Right cardiac atrium (tissue), 5 donors: ENCODE results near the gene KRTAP10-7. TPM values are rescaled to one million over a fixed set of nuclear protein-coding genes. Genes with fewer than 3 reads are reported as not detected.
"Not testable (repeated sequence)": the region's sequence is repeated elsewhere in the genome, so short reads cannot be mapped to it uniquely, and the experiment has no call there.

Source experiments
- ATAC-seq, 2 donors: fragments of 200-7000 bp; cut with Tn5 transposase; one replicate each; pipeline versions ENCODE4 v1.8.0 to v1.9.1; 2020; ENCODE audit warnings: moderate library complexity in 2 of 2, mild to moderate bottlenecking in 1 of 2
- DNase-seq, 3 donors: peaks; one replicate each; pipeline ENCODE4 v3.0.0-alpha.2; 2020
- H3K27ac ChIP-seq: one replicate; pipeline ENCODE4 v1.5.1; 2013; ENCODE audit warnings: mild to moderate bottlenecking, low read length, control low read depth, moderate library complexity
- H3K27me3 ChIP-seq: one replicate; pipeline ENCODE4 v1.6.1; 2013; ENCODE audit not compliant: control insufficient read depth, insufficient read depth
- H3K4me1 ChIP-seq: one replicate; pipeline ENCODE4 v1.6.1; 2013; ENCODE audit warnings: low read length; ENCODE audit not compliant: control insufficient read depth, insufficient read depth
- H3K4me3 ChIP-seq: one replicate; pipeline ENCODE4 v1.5.1; 2013; ENCODE audit warnings: low read length, control low read depth
- H3K9me3 ChIP-seq: one replicate; pipeline ENCODE4 v1.6.1; 2013; ENCODE audit warnings: low read length; ENCODE audit not compliant: control insufficient read depth
- WGBS: extraction: QIAGEN DNeasy Blood & Tissue Kit; methylation state at CpG from one replicate; pipeline ENCODE4 v1.1.7; 2013; 5-methylcytosine and 5-hydroxymethylcytosine counted together
- intact Hi-C, 4 donors: fragments of 100-400 bp; cut with DNase I; formaldehyde crosslinking; loops; one replicate each; pipeline versions ENCODE4 v1.11.0 to v1.14.0; 2022 to 2023
- long read RNA-seq, 4 donors: library from polyadenylated mRNA; unstranded; transcript quantifications; one replicate each; pipeline ENCODE4 v2.0.0, GENCODE V29; 2020 to 2021
- polyA plus RNA-seq: library from polyadenylated mRNA; stranded (reverse); fragments of 200-250 nt; gene quantifications from one replicate; pipeline ENCODE4 v1.2.3, GENCODE V29; 2013
- total RNA-seq, 4 donors: library from RNA; stranded (reverse); fragmentation: NEBNext Ultra II Directional; extraction: Animal tissue kit (Norgen Biotek cat#: 25700); gene quantifications; one replicate each; pipeline ENCODE4 v1.2.1, GENCODE V29; 2021
- donor health status: healthy with polysubstance abuse.
- donor health status: DM: no; HTN: yes; CAD: no.
- donor health status: DM: no; HTN: no; CAD: no.
- donor health status: DM: no; HTN: yes; CAD: no; lungs with severe emphysema.
- donor health status: DM: yes; HTN: yes; CAD: no.

The KRTAP10-7 gene
- total RNA-seq = not detected
- not detected for polyA plus RNA-seq
- long read RNA-seq, donor 1 = 0 reads
- long read RNA-seq, donor 2 = 0 reads
- long read RNA-seq, donor 3 = 0 reads
- long read RNA-seq, donor 4 = 0 reads

GRCh38 chr21:44600118-44600978 lies at the start of gene KRTAP10-7:
Gene KRTAP10-7, plus strand, starts transcription at chr21:44600597. Its CDS starts 25 bp downstream, at chr21:44600622.
- not testable (repeated sequence) for H3K27me3 ChIP-seq, ATAC-seq
- 69% methylated on average over 23 of the region's 23 CpGs for WGBS

DNA sequence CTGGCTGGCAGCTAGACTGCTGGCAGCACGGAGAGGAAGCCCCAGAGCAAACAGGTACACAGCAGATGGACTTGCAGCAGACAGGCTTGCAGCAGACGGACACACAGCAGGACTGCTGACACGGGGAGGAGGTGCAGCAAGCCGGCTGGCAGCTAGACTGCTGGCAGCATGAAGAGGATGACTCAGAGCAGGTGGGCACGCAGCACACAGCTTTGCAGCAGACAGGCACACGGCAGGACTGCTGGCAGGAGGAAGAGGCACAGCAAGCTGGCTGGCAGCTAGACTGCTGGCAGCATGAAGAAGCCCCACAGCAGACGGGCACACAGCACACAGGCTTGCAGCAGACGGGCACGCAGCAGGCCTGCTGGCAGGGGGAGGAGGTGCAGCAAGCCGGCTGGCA lies 49.6 kb upstream of the KRTAP10-7 start:
- no peaks in the 10 kb centered on the region for H3K9me3 ChIP-seq
- intact Hi-C loops = no loop called here
- no peak overlapping the region for H3K4me3 ChIP-seq
- 78% methylated on average over 10 of the region's 10 CpGs for WGBS
- DNase-seq (peak in 1 of 3 donors; percentile 36), ATAC-seq (no peak)
- H3K27me3 ChIP-seq = no peaks in the 10 kb centered on the region
- no peak overlapping the region for H3K27ac ChIP-seq
- H3K4me1 ChIP-seq = no peaks in the 10 kb centered on the region

More at GRCh38 chr21:44600118-44600978, at the start of gene KRTAP10-7:
- H3K4me3 ChIP-seq, H3K27ac ChIP-seq, DNase-seq, H3K4me1 ChIP-seq, intact Hi-C loops, H3K9me3 ChIP-seq: not testable (repeated sequence)

DNA sequence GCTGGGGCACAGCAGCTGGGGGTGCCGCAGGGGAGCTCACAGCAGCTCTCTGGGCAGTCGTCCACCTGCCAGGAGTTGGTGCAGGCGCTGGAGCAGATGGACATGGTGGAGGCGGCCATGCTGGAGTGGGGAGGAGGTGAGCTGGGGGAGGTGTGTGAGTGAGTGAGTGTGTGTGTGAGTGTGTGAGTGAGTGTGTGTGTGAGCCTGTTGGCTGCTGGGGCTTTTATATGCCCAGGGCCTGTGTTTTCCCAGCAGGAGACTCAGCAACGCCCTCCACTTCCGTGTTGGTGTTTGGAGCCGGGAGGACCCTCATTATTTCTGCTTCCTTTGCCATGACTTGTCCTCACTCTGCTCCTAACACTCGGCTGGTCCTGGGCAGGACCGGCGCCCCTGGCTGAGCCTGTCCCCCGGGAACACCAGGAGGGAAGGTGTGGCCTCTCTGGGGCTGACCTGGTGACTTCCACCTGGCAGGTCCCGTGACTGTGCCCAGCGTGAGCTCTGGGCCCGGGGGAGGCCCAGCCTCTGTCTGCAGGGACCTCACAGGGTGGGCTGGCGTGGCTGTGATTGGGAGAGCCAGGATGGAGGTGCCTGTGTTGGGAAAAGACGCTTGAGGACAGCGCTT lies 48.9 kb upstream of the KRTAP10-7 start, which contains the start of gene KRTAP10-2:
TSS of gene KRTAP10-2 (minus strand) at position 166 of the 622 bp plus-strand sequence. CDS start at position 119, 47 bp downstream.
- H3K4me1 ChIP-seq = no peaks in the 10 kb centered on the region
- WGBS = 50% methylated on average over 17 of the region's 17 CpGs
- H3K4me3 ChIP-seq = no peak within 1 kb of the TSS
- H3K27ac ChIP-seq = no peak within 1 kb of the TSS
- H3K27me3 ChIP-seq = no peaks in the 10 kb centered on the region
- intact Hi-C loops = no loop called here
- ATAC-seq (peak; percentile 25 to 26), DNase-seq (peak in 1 of 3 donors; percentile 46)
- H3K9me3 ChIP-seq = no peaks in the 10 kb centered on the region

- no peak overlapping the region for H3K4me3 ChIP-seq
- DNase-seq = no peak
- H3K9me3 ChIP-seq = no peaks in the 10 kb centered on the region
- H3K4me1 ChIP-seq = no peaks in the 10 kb centered on the region
- H3K27me3 ChIP-seq = no peaks in the 10 kb centered on the region
- H3K27ac ChIP-seq = no peak overlapping the region
- intact Hi-C loops = no loop called here
- no peak for ATAC-seq
- 93% methylated on average over 6 of the region's 6 CpGs for WGBS
Measured at GRCh38 chr21:44552136-44552535, 48.3 kb upstream of the KRTAP10-7 start.

GRCh38 chr21:44552681-44553080 lies 47.7 kb upstream of the KRTAP10-7 start:
- Histone ChIP-seq H3K27me3 (no peaks in the 10 kb centered on the region), H3K4me1 (no peaks in the 10 kb centered on the region), H3K27ac (no peak overlapping the region), H3K9me3 (no peaks in the 10 kb centered on the region), H3K4me3 (no peak overlapping the region)
- intact Hi-C loops = no loop called here
- WGBS = 65% methylated on average over 13 of the region's 13 CpGs
- no peak for ATAC-seq
- peak in 1 of 3 donors; percentile 47 for DNase-seq

DNA sequence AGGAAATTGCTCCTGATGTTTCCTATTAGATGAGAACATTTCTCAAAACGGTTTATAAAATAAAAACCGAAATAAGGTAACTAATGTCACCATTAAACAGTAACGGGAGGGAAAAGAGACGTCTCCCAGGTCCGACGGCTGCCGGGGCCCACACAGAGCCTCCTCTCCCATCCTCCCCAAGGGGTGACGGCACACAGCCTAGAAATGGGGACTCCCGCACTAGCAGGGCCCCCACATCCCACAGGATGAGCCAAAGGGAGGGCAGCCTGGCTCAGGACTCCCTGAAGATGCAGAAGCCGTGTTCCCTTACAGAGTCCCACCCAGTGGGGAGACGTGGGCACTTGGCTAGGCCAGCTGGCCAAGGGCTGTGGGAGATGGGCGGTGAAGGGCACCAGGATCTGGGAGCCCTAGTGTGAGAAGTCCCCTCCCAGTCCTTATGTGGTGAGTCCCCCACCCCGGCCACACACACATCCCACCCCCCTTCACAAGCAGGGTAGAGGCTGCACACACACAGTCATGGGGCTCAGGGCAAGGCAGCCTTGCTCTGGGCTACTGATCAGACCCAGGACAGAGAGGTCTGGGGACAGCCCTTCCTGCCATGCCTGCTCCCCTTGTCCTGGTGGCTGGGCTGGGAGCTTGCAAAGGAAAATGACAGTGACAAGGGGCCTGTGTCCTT lies 45.1 kb upstream of the KRTAP10-7 start:
- DNase-seq (peak in 1 of 3 donors; percentile 37), ATAC-seq (no peak)
- Histone ChIP-seq H3K4me3 (no peak overlapping the region), H3K9me3 (no peaks in the 10 kb centered on the region), H3K27ac (no peak overlapping the region), H3K27me3 (no peaks in the 10 kb centered on the region), H3K4me1 (no peaks in the 10 kb centered on the region)
- WGBS = 79% methylated on average over 13 of the region's 13 CpGs
- intact Hi-C loops = no loop called here

DNA sequence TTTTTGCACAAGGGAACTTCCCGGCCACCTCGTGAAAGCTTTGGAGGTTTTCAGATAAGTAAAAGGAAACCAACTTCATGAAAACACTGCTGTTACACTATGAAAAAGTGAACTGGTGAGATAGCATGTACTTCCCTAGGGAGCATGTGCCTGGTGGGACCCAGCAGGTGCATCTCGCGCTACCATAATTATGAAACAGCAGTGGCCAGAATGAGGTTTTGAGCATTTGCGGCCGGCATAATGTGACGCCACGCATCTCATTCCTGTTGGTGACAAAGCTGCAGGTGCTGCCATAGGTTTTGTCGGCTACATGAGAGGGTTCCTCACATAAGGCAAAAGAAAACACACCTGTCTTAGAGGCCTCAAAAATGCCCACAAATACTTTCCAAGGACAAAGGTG lies 43.5 kb upstream of the KRTAP10-7 start:
- H3K27ac ChIP-seq = no peak overlapping the region
- no peaks in the 10 kb centered on the region for H3K9me3 ChIP-seq
- H3K4me1 ChIP-seq = no peaks in the 10 kb centered on the region
- intact Hi-C loops = no loop called here
- ATAC-seq (no peak), DNase-seq (no peak)
- 76% methylated on average over 9 of the region's 9 CpGs for WGBS
- H3K4me3 ChIP-seq = no peak overlapping the region
- no peaks in the 10 kb centered on the region for H3K27me3 ChIP-seq

- Histone ChIP-seq H3K4me3 (no peak overlapping the region), H3K27me3 (no peaks in the 10 kb centered on the region), H3K27ac (no peak overlapping the region), H3K9me3 (no peaks in the 10 kb centered on the region), H3K4me1 (no peaks in the 10 kb centered on the region)
- peak in 1 of 3 donors; percentile 41 for DNase-seq
- 44% methylated on average over 30 of the region's 30 CpGs for WGBS
- intact Hi-C loops = no loop called here
- no peak for ATAC-seq
Measured at GRCh38 chr21:44557491-44558328, 42.7 kb upstream of the KRTAP10-7 start.

DNA sequence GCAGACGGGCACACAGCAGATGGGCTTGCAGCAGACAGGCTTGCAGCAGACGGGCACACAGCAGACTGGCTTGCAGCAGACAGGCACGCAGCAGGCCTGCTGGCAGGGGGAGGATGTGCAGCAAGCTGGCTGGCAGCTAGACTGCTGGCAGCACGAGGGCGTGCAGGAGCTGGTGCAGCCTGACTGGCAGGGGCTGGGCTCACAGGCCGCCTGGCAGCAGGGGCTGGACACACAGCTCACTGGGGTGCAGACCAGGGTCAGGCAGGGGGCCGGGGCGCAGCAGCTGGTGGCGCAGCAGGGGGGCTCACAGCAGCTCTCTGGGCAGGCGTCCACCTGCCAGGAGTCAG lies 42.1 kb upstream of the KRTAP10-7 start:
- H3K27me3 ChIP-seq, DNase-seq, H3K27ac ChIP-seq, H3K4me3 ChIP-seq, H3K4me1 ChIP-seq, ATAC-seq, intact Hi-C loops, H3K9me3 ChIP-seq: not testable (repeated sequence)
- 69% methylated on average over 10 of the region's 10 CpGs for WGBS

DNA sequence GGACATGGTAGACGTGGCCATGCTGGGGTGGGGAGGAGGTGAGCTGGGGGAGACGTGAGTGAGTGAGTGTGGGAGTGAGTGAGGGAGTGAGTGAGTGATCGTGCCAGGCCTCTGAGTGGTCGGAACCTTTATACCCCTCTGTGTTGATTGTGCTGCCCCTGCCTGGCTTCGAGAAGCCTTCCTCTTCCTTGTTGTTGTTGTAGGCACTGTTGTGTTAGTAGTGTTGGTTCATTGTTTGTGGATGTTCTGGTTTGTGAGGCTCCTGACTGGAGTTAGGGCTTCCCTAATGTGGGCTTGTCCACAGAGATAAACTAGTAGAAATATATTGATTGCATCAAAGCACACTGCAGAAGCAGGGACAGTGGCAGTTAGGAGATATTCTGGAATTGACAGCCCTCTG lies 41.7 kb upstream of the KRTAP10-7 start, which contains the start of gene KRTAP10-3:
TSS of gene KRTAP10-3 (minus strand) at position 101 of the 400 bp plus-strand sequence. CDS start at position 21, 80 bp downstream.
- H3K9me3 ChIP-seq = no peaks in the 10 kb centered on the region
- H3K27me3 ChIP-seq = no peaks in the 10 kb centered on the region
- 44% methylated on average over 5 of the region's 5 CpGs for WGBS
- no peak within 1 kb of the TSS for H3K4me3 ChIP-seq
- intact Hi-C loops = no loop called here
- no peak within 1 kb of the TSS for H3K27ac ChIP-seq
- H3K4me1 ChIP-seq = no peaks in the 10 kb centered on the region
- no peak for DNase-seq
- no peak for ATAC-seq
